ENCODE measurements around the gene SLU7.

The SLU7 gene

GRCh38 chr5:160418561-160419457, at the start of gene SLU7:
Gene SLU7, minus strand, starts transcription at chr5:160419081. Its CDS starts 3,787 bp downstream, at chr5:160415294.
- DNase-seq: peak; percentile 95

GRCh38 chr5:160468363-160468975, 49.6 kb upstream of the SLU7 start:
- no peak for DNase-seq

GRCh38 chr5:160467555-160468362, 48.9 kb upstream of the SLU7 start:
- peak; percentile 92 for DNase-seq

- DNase-seq: no peak
These were observed 48.1 kb upstream of the SLU7 start for GRCh38 chr5:160466889-160467554.

GRCh38 chr5:160466116-160466515, 47.2 kb upstream of the SLU7 start:
- DNase-seq: no peak

GRCh38 chr5:160464466-160464797, 45.6 kb upstream of the SLU7 start:
- DNase-seq: no peak

GRCh38 chr5:160463740-160464465, 45.0 kb upstream of the SLU7 start:
- DNase-seq: no peak

- no peak for DNase-seq
These were observed 44.3 kb upstream of the SLU7 start for GRCh38 chr5:160463227-160463626.

GRCh38 chr5:160462167-160462566, 43.3 kb upstream of the SLU7 start:
- no peak for DNase-seq

GRCh38 chr5:160461378-160461777, 42.5 kb upstream of the SLU7 start:
- no peak for DNase-seq

GRCh38 chr5:160460377-160461049, 41.6 kb upstream of the SLU7 start:
- no peak for DNase-seq

- no peak for DNase-seq
These were observed 40.2 kb upstream of the SLU7 start for GRCh38 chr5:160458806-160459800.

GRCh38 chr5:160457252-160457651, 38.4 kb upstream of the SLU7 start:
- no peak for DNase-seq

GRCh38 chr5:160456480-160457177, 37.7 kb upstream of the SLU7 start:
- no peak for DNase-seq

- no peak for DNase-seq
These were observed 36.7 kb upstream of the SLU7 start for GRCh38 chr5:160455600-160455999.

- no peak for DNase-seq
These were observed 34.9 kb upstream of the SLU7 start for GRCh38 chr5:160453751-160454150.

- DNase-seq: no peak
These were observed 33.9 kb upstream of the SLU7 start for GRCh38 chr5:160452795-160453194.

- DNase-seq: no peak
These were observed 33.2 kb upstream of the SLU7 start for GRCh38 chr5:160452036-160452435.

GRCh38 chr5:160451281-160451680, 32.4 kb upstream of the SLU7 start:
- DNase-seq: no peak
